HG02981 (cell line): ENCODE data around the gene XYLT2.

ENCODE experiments used
- ATAC-seq: cut with Tn5 transposase; IDR thresholded peaks from one replicate; pipeline ENCODE4 v1.9.1; 2021; ENCODE audit warnings: mild to moderate bottlenecking, moderate library complexity; ENCODE audit not compliant: unreplicated experiment

The XYLT2 gene

DNA sequence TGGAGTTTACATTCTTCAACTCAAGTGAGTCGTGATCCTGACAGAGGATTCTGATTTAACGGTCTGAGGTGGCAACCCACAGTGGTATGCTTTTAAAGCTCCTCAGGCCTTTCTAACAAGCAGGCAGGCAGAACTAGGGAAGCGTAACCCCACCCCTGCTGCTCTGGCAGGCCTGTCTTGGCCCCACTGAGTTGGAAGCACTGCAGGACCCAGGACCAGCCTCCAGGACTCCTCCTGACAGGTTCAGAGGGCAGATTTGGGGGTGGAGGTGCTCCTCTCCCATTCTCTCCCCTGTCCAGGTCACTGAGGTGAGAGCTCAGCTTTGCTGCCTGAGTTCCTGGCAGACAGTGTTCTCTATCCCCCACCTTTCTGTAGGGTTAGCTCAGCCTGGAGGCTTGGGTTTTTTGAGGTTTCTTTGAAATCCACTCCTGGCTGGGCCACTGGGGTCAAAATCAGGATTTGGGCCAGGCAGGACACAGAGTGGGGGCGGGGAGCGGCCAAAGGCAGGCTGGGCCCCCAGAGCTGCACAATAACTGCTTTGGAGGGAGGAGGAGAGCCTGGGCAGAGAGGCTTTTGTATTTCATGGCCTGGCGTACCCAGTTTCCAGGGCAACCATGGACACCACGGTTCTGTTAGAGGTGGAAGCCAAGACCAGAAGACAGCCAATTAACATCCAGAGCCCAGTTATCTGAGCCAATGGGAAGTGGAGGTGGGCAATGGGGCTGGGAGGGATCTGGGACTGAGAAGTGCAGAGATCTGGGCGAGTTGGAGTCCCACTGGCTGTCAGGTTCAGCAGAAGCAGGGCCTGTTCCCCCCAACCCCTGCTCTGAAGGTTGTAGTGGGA lies 17.5 kb downstream of the XYLT2 start:
- no peak for ATAC-seq

DNA sequence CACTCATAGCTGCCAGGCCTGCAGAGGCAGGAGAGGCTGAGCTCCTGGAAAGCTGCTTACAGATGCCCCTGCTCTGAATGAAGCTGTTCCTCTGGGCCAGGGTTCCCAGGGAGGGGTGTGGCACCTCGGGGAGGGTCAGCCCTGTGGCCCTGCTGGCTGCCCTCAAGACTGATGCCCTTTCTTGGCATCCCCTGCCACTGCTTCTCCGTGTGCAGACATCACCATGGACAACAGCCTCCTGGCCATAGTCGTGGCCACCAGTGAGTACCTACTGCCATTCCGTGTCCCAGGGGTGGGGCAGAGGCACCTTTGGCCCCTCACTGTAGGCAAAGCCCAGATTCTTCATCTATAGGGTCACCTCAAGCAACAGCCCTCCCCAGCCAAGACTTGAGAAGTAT lies 18.1 kb downstream of the XYLT2 start:
- ATAC-seq, result no peak

DNA sequence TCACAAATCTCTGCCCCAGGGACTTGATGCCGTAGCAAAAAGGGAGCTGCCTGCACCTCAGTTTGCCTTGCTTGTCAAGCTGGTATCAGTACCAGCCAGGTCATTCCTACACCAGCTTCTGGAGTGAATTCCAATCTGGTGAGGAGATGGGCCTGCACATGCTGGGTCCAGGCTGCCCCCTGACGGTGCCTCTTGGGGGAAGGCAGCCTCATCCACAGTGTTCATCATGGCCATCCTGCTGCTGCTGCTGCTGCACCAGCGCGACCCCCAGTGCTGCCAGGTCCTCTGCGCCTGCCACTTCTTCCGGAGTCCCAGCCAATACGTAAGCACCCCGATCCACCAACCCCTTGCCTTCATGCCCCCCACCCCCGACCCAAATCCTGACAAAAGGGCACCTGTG lies 18.8 kb downstream of the XYLT2 start:
- no peak for ATAC-seq

DNA sequence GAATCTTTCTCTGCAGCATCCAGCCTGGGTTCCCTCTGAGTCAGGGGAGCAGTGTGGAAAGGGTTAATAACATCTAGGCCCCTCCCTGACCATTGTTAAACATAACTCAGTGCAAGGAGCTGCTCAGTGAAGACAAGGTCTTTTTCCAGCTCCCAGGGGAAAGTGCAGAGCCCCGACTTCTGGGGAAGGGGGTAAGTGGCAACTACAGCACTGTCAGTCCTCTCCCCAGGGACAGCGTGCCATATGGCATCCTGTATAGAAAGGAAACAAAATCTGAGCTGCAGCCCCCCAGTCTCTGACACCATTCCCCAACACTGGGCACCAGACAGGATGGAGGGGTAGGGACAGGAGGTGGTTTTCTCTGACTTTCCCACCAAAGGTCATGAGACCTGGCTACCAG lies 19.2 kb downstream of the XYLT2 start:
- ATAC-seq, result no peak

DNA sequence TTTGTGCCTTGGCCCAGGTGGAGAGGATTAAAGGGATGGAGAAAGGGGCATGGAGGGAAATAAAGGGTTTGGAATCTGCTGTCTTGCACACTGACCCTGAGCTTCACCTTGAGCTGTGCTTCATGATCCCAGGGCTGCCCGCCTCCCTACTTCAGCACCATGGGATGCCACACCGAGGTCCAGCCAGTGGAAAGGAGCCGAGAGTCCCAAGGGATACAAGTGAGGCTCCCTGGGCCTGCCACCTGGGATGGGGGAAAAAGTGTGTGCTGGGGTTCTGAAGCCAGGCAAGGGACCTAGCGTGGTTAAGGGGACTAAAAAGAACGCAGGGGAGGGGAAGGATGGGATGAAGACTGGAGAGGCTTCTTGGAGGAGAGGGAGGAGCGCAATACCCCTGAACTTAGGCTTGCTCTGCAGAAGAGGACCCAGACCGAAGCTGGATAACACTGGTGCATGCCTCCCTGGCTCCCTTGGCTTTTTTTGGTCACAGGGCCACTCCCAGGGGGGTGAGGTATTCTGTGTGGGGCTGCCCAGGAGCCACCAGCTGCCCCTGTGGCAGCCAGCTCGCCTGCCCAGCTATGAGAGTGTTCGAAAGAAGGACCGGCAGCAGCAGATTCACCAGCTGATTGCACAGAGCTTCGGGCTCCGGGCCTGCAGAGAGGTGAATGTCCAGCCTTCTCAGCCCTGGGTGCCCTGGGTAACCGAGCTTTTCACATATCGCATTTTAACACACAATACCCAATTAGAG lies 19.9 kb downstream of the XYLT2 start:
- ATAC-seq, result no peak

DNA sequence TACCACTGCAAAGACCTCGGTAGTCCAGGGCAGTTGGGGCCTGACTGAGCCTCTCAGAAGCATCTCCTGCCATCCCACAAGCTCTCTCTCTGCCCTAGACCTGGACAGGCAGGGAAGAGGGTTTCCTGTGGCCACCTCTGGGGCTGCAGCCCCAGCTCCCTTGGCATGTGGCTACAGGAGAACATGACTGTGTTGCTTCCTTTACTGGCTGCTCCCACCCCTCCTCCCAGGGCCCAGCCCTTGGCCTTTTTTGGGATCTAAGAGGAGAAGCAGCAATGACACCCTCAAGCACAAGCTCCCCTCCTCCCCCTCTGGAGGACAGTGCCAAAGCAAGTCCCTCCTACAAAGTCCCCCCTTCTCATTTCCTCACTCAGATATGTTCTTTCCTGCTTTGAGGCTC lies 21.5 kb downstream of the XYLT2 start:
- ATAC-seq, result no peak

DNA sequence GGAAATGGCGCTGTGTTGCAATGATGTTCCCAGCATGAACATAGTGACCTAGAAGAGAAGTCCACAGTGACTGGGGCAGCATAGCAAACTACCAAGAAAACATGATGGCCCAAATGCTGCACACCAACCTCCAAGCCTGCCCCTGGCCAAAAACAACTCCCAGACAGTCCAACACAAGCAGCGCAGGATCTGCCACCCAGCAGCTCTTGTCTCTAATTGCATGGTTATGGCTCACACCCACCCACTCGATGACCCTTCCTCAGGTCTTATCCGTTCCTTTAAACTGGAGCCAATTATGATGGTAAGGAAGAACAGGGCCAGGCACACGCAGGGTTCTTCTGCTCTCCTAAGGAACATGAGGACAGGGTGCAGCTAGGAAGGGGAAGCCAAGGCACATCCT lies 24.1 kb downstream of the XYLT2 start:
- ATAC-seq, result no peak

DNA sequence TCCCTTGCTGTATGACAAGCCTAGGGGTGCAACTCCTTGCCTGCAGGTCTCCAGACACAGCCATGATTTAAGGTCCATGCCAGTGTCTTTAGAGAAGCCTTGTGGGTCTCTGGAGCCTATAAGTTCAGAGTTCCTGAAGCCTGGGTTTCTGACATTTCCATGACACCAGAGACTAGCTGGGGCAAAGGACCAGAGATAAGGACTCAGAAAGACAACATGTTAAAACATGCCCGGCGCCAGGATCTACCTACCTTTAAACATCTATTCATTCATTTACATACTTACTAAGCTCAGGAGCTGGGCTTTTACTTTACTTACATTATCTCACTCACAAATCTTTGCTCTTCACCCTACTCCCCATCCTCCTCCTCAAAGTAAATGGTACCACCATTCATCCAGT lies 25.6 kb downstream of the XYLT2 start:
- no peak for ATAC-seq

DNA sequence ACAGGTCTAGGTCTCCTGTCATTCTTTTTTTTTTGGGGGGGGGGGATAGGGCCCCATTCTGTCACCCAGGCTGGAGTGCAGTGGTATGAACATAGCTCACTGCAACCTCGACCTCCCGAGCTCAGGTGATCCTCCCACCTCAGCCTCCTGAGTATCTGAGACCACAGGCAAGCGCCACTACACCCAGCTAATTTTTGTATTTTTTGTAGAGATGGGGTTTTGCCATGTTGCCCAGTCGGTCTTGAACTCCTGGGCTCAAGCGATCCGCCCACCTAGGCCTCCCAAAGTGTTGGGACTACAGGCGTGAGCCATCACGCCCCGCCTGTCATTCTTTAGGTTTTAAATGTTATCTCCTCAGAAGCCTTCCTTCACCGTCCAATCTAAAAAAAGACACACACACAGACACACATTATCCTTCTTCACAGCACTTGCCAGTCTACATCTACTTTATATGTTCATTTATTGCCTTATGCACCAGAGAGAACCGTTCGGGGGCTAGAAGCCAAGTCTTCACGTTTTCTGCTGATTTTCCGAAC lies 26.4 kb downstream of the XYLT2 start:
- peak; percentile 6 for ATAC-seq

DNA sequence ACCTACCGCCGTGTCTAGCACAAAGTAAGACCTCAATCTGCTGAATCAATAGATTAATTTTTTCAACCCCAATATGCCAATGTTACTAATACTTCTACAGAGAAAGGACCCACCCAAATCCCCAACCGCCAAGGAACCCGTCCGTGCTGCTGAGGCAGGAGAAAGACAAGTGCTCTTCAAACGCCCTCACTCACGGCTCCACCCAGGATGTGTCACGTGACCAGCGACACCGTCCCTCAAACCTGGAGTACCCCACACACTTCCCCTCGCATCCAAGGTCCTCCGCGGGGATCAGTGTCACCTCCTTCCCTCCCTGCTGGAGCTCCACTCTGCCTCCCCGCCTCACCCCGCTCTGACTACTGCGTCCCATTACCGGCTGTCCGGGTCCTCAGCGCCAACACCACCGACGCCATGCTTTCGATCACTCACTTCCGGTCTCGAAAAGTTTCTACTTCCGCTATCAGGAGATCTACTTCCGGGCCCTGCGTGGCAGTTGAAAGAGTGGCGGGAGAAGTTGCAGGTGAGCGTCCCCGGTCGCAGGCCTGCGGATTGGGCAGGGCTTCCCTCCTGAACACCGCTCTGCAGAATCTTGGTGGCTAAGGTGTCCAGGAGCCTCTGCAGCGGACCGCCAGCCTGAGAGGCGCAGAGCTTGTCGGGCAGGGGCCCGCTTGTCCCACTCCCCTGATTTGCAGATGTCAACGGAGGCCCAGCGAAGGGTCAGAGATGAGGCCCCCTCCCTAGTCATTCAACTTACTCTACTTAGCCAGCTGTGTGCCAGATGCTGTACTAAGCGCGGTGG lies 27.0 kb downstream of the XYLT2 start, which contains the start of the genes EME1 and MRPL27:
Gene EME1 (plus strand): TSS at position 472 of the 799 bp plus-strand sequence. CDS start 1,980 bp downstream, outside the sequence.
Gene MRPL27 (minus strand): TSS at position 427 of the 799 bp plus-strand sequence. CDS start 14 bp downstream, at position 413.
- peak; percentile 90 for ATAC-seq

DNA sequence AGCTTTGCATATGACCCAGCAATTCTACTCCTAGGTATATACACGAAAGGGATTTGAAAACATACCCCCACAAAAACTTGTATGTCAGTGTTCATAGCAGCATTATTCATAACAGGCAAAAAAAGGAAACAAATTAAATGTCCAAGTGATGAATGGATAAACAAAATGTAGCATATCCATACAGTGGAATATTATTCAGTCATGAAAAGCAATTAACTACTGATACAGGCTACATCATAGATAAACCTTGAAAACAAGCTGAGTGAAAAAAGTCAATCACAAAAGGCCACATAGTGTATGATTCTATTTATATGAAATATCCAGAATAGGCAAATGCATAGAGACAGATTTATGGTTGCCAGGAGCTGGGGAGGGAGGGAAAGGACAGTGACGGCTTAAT lies 27.8 kb downstream of the XYLT2 start:
- no peak for ATAC-seq

DNA sequence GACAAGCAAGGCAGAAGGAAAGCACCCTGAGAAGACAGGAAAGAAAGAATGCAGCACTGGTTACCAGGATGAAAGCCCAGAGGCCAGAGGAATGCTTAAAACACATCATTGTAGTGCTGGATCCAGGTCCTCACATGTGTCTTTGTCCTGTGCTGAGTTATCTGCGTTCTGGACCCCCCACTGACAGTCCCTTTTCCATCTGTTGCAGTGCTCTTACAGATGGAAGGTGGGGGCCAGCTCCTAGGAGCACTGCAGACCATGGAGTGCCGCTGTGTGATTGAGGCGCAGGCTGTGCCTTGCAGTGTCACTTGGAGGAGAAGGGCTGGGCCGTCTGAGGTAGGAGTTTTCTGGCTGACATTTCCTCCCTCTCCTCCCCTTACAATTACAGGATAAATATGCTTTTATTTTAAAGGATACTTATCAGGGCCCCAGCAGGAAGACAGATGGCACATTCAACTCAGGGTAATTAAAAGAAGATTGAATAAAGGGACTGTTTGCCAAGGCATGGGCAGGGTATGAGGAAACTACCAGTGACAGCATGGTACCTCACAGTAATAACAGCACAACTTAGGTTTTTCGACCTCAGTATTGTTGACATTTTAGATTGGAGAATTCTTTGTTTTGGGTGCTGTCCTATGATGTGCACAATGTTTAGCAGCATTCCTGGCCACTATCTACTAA lies 30.1 kb downstream of the XYLT2 start:
- ATAC-seq, result no peak

DNA sequence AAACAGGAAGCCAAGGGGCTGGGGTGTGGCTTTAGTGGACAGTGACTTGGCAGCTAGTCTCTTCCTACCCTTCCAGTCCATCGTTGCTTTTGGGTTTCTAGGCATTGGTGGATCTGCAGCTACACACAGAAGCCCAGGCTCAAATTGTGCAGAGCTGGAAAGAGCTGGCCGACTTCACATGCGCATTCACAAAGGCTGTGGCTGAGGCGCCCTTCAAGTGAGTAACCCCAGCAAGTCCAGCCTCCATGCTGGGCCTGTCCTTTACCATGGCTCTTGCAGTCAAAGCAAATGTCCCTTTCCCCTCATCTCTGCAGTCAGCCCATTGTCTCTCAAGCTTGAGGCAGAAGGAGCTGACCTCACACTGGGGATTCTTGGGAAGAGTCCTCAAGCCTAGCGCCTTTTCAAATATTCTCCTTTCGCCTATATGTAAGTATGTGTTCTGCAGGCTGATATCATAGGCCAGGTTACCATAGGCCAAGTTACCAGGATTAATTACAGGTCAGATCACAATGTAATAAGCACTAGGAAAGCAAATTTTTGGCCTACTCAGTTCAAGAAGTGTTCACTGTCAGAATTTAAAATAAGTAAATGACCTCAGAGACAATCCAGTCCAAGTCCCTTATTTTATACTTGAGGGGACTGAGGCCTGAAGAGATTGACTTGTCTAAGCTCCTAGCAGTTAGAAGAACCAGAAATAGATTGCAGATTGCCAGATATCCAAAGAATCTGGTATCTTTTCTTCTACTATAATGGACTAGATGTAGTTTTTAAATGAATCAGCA lies 33.6 kb downstream of the XYLT2 start:
- no peak for ATAC-seq

DNA sequence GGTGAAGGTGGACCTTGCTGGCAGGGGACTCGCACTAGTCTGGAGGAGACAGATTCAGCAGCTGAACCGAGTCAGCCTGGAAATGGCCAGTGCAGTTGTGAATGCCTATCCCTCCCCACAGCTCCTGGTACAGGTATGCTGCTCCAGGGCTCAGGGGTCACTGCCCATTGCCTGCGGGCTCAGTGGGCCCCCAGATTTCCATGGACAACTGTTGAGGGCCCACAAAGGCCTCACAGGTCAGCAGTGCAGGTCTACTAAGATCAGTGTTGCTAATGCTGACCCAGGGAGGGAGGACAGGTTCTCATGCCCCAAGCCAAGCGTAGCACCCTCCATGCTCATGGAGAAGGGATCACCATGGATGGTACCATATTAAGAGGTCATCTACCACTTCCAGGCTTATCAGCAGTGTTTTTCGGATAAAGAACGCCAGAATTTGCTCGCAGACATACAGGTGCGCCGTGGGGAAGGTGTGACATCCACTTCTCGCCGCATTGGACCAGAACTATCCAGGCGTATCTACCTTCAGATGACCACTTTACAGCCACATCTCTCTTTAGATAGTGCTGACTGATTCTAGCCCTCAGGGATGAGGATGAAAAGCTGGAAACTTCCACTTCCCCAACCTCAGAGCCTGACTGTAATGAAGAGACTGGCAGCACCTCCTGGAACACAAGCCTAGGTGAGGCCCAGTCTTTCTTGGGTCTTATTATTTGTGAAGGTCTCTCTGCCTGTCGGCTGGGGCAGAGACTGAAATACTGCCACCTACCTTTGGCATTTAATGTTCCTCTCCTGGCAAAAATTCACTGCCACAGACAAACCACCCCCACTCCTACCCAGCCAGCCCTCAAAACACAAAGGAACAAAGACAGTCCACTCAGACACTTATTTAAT lies 34.7 kb downstream of the XYLT2 start:
- ATAC-seq, result no peak

DNA sequence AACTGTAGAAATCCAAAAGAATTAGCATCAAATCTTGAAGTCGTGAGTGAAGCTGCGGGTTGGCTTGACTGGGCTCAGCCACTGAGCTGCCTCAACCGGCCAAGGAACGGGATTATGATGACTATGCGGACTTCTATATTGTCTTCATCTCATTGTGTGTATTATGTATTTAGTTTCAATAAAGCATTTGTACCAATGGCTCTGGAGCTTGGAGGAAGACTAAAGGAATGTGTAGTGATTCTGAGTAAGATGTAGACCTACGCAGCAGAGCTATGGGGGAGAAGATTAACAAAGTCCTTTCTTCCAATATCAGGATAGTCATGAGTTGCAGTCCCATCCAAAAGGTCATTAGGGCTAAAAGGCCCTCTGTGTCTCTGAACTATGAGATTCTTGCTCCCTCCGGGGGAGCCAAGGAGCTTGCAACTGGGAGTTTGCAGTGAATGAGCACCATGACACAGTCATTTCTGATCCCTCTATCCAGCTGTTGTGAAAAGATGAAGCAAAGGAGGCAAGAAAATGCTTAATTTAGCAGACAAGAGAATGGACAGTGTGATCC lies 35.4 kb downstream of the XYLT2 start:
- no peak for ATAC-seq

DNA sequence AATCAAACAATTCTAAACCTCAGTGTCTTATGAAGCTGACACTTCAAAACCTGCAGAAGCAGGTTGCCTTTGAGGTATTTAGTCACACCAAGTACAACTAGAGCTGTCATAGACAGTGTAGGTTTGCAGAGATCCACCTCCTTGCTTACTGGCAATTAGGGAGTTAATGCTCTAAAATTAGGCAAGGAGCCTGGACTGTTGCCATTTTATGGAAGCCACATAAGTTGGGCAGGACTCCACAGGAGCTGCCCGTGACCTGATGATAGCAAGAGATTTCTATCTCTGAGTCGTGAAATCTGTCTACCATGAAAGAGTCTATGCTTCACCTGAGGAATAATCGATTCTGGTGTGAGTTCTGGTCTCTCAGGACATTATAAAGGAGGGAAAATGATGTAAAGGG lies 36.0 kb downstream of the XYLT2 start:
- no peak for ATAC-seq

DNA sequence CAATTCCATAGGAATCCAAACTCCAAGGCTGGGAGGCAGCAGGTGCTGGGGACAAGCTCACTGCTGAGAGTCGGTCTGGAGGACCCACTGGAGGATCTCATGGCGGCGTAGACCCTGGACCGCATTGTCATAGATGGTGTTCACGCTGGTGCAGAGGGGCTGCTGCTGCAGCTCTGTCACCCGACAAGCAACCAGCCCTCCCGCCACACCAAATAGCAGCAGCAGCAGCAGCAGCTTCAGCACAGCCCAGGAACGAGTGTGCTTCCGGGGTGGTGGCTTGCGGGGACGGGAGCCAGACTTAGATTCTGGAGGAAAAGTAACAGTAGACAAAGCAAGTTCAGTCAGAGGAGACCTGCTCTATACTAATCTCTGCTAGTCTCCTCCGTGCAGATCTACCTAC lies 37.0 kb downstream of the XYLT2 start:
- no peak for ATAC-seq

DNA sequence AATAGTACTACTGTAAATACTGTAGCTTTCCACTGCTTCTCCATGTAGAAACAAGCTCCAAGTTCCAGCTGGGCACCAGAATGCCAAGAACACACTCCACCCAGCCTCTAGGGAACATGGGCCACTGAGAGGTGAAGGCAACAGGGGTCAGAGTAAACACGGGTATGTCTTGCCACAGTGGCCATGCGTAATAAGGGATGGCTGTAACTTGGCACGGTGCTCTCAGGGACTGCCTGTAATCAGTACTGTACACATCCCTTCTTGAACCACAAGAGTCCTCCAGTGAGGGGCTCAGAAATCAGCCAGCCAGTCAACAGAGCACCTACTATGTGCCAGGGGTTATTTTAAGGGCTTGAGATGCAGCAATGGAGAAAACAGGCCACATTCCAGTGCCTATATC lies 40.6 kb downstream of the XYLT2 start:
- no peak for ATAC-seq
